ENCODE data around the gene NUDT1. TPM values are rescaled to one million over a fixed set of nuclear protein-coding genes. Genes with fewer than 3 reads are reported as not detected.
A peak's percentile ranks its signal among the peaks of the same experiment; 100 is the strongest.

NUDT1 gene
- total RNA-seq: 10 to 100 TPM; 12.2 to 14.2 TPM

DNA sequence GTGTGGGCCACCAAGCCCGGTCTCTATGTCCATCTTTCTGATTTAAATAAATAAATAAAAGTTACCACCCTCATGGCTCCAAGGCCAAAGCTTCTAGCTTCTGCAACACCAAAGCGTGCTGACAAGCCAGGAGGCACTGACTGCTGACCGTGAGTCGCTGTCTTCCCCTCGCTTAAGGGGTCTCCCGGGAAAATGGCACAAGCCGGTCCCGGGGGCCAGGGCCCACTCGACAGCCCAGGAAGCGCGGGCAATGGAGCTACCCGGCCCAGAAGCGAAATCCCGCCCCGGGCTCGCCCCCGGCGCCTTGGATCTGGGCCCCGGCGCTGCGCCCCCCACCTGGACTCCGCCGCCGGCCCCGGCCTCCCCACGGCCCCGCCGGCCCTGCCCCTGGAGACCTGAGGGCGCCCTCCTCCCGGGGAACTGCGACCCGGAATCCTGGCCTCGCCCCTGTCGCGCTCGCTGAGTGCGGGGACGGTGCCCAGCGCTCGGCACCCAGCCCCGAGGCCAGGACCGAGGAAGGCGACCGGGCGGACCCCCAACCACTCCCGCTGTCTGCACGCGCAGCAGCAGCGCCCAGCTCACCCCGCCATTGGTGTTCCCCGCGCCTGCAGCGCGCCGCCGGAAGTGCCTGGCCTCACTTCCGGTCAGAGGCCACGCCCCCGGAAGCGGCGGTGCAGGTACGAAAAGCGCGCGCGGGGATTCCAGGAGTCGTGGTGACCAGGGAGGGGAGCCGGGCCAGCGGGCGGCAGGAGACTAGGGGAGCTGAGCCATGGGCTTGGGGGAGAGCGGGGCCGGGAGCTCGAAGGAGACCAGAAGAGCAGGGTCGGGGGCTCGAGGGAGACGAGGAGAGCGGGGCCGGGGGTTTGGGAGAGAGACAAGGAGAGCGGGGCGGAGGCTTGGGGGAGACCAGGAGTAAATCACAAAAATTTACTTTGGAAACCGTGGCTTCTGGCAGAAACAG, at the start of gene NUDT1, which contains the start of gene MRM2:
TSS of gene NUDT1 (plus strand) at position 647 of the 961 bp plus-strand sequence. CDS start 2,349 bp downstream, outside the sequence.
TSS of gene MRM2 (minus strand) at position 626 of the 961 bp plus-strand sequence. CDS start at position 590, 36 bp downstream.
- Histone ChIP-seq H3K36me3 (peaks cover 18% of the 10 kb centered on the region), H3K9me3 (no peaks in the 10 kb centered on the region), H3K4me1 (peaks cover 0 to 22% of the 10 kb centered on the region in 2 donors), H3K4me3 (peak within 1 kb of the TSS; percentile 91 to 100), H3K27ac (peak within 1 kb of the TSS; percentile 67 to 73), H3K27me3 (no peaks in the 10 kb centered on the region)
- TF ChIP-seq, protein P1, sequence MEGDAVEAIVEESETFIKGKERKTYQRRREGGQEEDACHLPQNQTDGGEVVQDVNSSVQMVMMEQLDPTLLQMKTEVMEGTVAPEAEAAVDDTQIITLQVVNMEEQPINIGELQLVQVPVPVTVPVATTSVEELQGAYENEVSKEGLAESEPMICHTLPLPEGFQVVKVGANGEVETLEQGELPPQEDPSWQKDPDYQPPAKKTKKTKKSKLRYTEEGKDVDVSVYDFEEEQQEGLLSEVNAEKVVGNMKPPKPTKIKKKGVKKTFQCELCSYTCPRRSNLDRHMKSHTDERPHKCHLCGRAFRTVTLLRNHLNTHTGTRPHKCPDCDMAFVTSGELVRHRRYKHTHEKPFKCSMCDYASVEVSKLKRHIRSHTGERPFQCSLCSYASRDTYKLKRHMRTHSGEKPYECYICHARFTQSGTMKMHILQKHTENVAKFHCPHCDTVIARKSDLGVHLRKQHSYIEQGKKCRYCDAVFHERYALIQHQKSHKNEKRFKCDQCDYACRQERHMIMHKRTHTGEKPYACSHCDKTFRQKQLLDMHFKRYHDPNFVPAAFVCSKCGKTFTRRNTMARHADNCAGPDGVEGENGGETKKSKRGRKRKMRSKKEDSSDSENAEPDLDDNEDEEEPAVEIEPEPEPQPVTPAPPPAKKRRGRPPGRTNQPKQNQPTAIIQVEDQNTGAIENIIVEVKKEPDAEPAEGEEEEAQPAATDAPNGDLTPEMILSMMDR (IDR thresholded peaks at IDR 0.05): no peak
- peak; percentile 85 for DNase-seq (ENCODE audit: low spot score)

DNA sequence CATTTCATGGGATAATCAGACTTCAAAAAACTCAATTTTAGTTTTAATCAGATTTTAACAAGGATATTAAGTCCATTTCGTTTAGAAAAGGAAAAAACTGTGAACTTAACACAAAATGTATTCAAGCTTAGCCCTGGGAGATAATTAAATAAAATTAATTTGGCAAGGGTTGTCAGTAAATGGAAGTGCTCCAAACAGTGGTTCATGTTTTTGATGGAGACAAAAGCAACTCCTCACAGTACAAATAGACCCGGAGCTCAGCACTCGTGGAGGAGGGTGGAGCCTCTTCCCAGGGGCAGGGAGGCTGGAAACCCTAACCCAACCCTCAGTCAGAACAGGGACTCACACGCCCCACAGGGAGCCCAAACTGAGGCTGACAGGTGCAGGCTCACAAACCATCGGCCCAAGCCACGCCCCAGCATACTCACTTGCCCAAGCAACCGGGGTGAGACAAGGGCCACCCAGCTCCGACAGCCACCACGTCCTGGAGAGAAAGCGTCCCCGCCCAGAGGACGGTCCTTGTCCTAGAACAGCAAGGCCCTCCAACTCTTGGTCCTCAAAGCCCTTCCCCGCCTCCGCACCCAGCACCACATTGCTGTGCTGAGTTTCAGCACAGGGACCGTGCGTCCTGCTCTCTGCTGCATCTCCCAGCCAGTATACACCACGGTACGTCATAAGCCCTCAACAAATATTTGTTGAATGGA, 49.0 kb upstream of the NUDT1 start:
- Histone ChIP-seq H3K27me3 (no peaks in the 10 kb centered on the region), H3K36me3 (no peaks in the 10 kb centered on the region), H3K4me3 (no peak overlapping the region), H3K9me3 (no peaks in the 10 kb centered on the region), H3K27ac (no peak overlapping the region), H3K4me1 (peaks cover 0 to 21% of the 10 kb centered on the region in 2 donors)
- TF ChIP-seq, protein P1 (IDR thresholded peaks at IDR 0.05): no peak
- DNase-seq (ENCODE audit: low spot score): no peak

- H3K4me1 ChIP-seq: peaks cover 0 to 21% of the 10 kb centered on the region in 2 donors
- DNase-seq (ENCODE audit: low spot score): no peak
- no peaks in the 10 kb centered on the region for H3K27me3 ChIP-seq
- no peaks in the 10 kb centered on the region for H3K36me3 ChIP-seq
- H3K9me3 ChIP-seq: no peaks in the 10 kb centered on the region
- no peak overlapping the region for H3K4me3 ChIP-seq
- TF ChIP-seq, protein P1 (IDR thresholded peaks at IDR 0.05): no peak
- no peak overlapping the region for H3K27ac ChIP-seq
Observed at GRCh38 chr7:2193575-2194305, 48.3 kb upstream of the NUDT1 start.

DNA sequence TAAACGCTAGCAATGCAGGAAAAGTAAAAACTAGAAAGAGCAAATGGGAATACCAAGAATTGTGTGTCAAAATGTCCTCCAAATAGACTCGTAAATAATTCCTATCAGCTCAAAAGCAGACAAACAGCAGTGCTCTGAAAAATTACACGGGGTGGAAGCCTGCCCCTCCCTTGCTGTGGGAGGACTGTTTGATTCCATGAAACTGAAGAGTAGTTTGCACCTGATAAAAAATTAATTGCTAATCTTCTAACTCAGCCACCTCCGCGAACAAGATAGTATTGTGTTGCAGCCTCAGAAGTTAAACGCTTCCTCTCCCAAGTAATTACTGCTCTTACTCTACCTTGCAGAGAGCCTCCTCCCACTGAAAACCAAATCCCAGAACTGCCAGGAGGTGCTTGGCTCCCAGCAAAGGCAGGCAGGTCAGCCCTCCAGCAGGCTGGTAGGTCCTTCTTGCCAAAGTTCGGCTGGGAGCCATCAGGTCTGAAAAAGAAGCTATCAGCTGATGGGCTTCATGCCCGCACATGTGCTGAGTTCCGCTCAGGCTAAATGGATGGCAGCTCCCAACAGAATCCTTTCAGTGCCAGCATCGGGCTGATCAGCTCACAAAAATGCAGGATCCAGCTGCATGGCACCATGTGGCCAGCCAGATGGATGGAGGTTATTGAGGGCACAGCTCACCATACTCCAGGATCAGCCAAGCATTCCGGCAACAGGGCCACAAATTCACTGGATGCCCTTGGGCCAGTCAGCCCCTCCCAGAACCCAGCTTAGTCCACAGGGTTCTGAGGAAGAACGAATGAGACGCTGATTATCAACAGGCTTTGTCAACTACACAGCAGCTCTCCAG, 46.4 kb upstream of the NUDT1 start:
- no peaks in the 10 kb centered on the region for H3K27me3 ChIP-seq
- peak overlapping the region; percentile 5 to 46 for H3K27ac ChIP-seq
- H3K9me3 ChIP-seq: no peaks in the 10 kb centered on the region
- no peak overlapping the region for H3K4me3 ChIP-seq
- H3K36me3 ChIP-seq: peaks cover 14% of the 10 kb centered on the region
- DNase-seq (ENCODE audit: low spot score): no peak
- TF ChIP-seq, protein P1 (IDR thresholded peaks at IDR 0.05): no peak
- peaks cover 0 to 21% of the 10 kb centered on the region in 2 donors for H3K4me1 ChIP-seq

Measured in right atrium auricular region (tissue), 2 donors.